CD4-positive, alpha-beta T cell treated with Interleukin-15 for 4 hours (primary cell): ENCODE data around the gene CRLF3.
"Not testable (repeated sequence)": the region's sequence is repeated elsewhere in the genome, so short reads cannot be mapped to it uniquely, and the experiment has no call there.

ENCODE experiments used
- DNase-seq: peaks from one replicate; pipeline ENCODE4 v3.0.0-alpha.2; 2020; ENCODE audit warnings: low spot score

The CRLF3 gene

DNA sequence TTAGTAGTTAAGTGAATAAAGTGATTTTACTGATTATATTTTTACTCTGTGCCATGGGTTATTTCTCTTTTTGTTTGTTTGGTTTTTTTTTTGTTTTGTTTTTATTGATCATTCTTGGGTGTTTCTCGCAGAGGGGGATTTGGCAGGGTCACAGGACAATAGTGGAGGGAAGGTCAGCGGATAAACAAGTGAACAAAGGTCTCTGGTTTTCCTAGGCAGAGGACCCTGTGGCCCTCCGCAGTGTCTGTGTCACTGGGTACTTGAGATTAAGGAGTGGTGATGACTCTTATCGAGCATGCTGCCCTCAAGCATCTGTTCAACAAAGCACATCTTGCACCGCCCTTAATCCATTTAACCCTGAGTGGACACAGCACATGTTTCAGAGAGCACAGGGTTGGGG, 88.8 kb downstream of the CRLF3 start:
- DNase-seq: not testable (repeated sequence)

DNA sequence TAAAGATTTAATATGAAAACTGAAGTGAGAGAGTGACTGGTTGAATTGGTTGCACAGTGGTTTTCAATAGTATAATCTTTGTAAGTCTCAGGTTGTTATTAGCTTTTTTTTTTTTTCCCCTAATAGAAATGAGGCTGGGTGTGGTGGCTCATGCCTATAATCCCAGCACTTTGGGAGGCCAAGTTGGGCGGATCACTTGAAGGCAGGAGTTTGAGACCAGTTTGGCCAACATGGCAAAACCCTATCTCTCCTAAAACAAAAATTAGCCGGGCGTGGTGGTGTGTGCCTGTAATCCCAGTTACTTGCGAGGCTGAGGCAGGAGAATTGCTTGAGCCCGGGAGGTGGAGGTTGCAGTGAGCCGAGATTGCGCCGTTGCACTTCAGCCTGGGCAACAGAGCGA, 89.3 kb downstream of the CRLF3 start:
- not testable (repeated sequence) for DNase-seq

DNA sequence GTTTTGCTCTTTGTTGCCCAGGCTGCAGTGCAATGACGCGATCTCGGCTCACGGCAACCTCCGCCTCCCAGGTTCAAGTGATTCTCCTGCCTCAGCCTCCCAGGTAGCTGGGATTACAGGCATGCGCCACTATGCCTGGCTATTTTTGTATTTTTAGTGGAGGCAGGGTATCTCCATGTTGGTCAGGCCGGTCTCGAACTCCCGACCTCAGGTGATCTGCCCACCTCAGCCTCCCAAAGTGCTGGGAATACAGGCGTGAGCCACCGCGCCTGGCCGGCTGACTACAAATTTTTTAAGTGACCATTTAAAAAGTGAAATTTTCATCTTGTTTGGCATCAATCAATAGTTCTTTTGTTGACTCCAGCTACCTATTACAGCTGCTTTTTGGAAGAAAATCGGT, 90.3 kb downstream of the CRLF3 start:
- DNase-seq: not testable (repeated sequence)
